22Rv1 (cell line): ENCODE data around the gene RYR2.

Experiments
- CTCF ChIP-seq: fragments of 450-650 bp; IDR thresholded peaks from 2 replicates; pipeline ENCODE4 v1.5.1; 2017; ENCODE audit warnings: mild to moderate bottlenecking
- ZFX ChIP-seq: fragments of 450-650 bp; IDR thresholded peaks from 2 replicates; pipeline ENCODE4 v1.6.1; 2017; ENCODE audit warnings: antibody characterized with exemption, borderline replicate concordance

- TF ChIP-seq CTCF = no peak
- no peak for TF ChIP-seq ZFX
These were observed 752.1 kb downstream of the RYR2 start for GRCh38 chr1:237794071-237794470.
